A673 (cell line): Measurements from ENCODE around the gene CYBRD1. TPM values are rescaled to one million over a fixed set of nuclear protein-coding genes. Genes with fewer than 3 reads are reported as not detected.
A peak's percentile ranks its signal among the peaks of the same experiment; 100 is the strongest.

Experiments
- Bru-seq: library from RNA; stranded (reverse); fragments of 400-500 nt; gene quantifications from one replicate; lab custom pipeline; 2021; lab: Mats Ljungman, UMichigan
- BruChase-seq, 2 experiments: library from RNA; stranded (reverse); fragments of 400-500 nt; gene quantifications; one replicate each; lab custom pipeline; 2021; lab: Mats Ljungman, UMichigan
- BruUV-seq: library from RNA; stranded (reverse); fragments of 400-500 nt; replicated peaks from 2 replicates; lab custom pipeline; 2021; lab: Mats Ljungman, UMichigan
- CTCF ChIA-PET: fragments of 300-600 bp; sonication (Branson Sonifier 250); formaldehyde crosslinking; loops from one replicate; lab custom pipeline; 2022; ENCODE audit warnings: antibody characterized with exemption; lab: Charles Lee
- POLR2A ChIA-PET: fragments of 300-600 bp; sonication (Branson Sonifier 250); formaldehyde crosslinking; loops from one replicate; lab custom pipeline; 2022; ENCODE audit warnings: antibody characterized with exemption; ENCODE audit not compliant: low non-redundant PET; lab: Charles Lee
- DNase-seq: peaks from one replicate; pipeline ENCODE4 v3.0.0-alpha.2; 2015; ENCODE audit warnings: low spot score
- H3K27ac ChIP-seq: fragments of 200-600 bp; sonication (generic); 2 replicates; pipeline ENCODE4 v1.5.1; 2016; ENCODE audit warnings: mixed run types, low read depth, mild to moderate bottlenecking, mixed read lengths, antibody characterized with exemption, low read length; ENCODE audit not compliant: poor library complexity, severe bottlenecking
- H3K27me3 ChIP-seq: fragments of 200-600 bp; sonication (generic); replicated peaks from 2 replicates; pipeline ENCODE4 v1.6.1; 2017; ENCODE audit warnings: mixed run types, low read depth, mild to moderate bottlenecking, mixed read lengths, antibody characterized with exemption, low read length; ENCODE audit not compliant: insufficient read depth, poor library complexity
- H3K36me3 ChIP-seq: fragments of 200-600 bp; sonication (generic); 2 replicates; pipeline ENCODE4 v1.6.1; 2016; ENCODE audit warnings: mixed run types, mild to moderate bottlenecking, mixed read lengths, antibody characterized with exemption, low read length; ENCODE audit not compliant: insufficient read depth, poor library complexity, severe bottlenecking
- H3K4me1 ChIP-seq: fragments of 200-600 bp; sonication (generic); 2 replicates; pipeline ENCODE4 v1.6.1; 2017; ENCODE audit warnings: mixed run types, mild to moderate bottlenecking, mixed read lengths, antibody characterized with exemption, low read length; ENCODE audit not compliant: insufficient read depth, poor library complexity, severe bottlenecking
- H3K4me3 ChIP-seq: fragments of 200-600 bp; sonication (generic); 2 replicates; pipeline ENCODE4 v1.5.1; 2016; ENCODE audit warnings: low read depth, mixed run types, mild to moderate bottlenecking, mixed read lengths, low read length; ENCODE audit not compliant: poor library complexity, severe bottlenecking
- H3K9me3 ChIP-seq: fragments of 200-600 bp; sonication (generic); 2 replicates; pipeline ENCODE4 v1.6.1; 2016; ENCODE audit warnings: mixed run types, low read depth, mild to moderate bottlenecking, mixed read lengths, antibody characterized with exemption, low read length; ENCODE audit not compliant: poor library complexity, severe bottlenecking
- CTCF ChIP-seq: fragments of 300-800, 200-600 bp; sonication (generic); conservative IDR thresholded peaks from 2 replicates; pipeline ENCODE4 v1.5.1; 2017; ENCODE audit warnings: low read depth, mild to moderate bottlenecking, antibody characterized with exemption, low read length, moderate library complexity, mixed read lengths
- EZH2 ChIP-seq: fragments of 200-600 bp; sonication (generic); IDR thresholded peaks from 2 replicates; pipeline ENCODE4 v1.6.1; 2017; ENCODE audit warnings: borderline replicate concordance, low read depth, mild to moderate bottlenecking, mixed read lengths, antibody characterized with exemption, low read length; ENCODE audit not compliant: poor library complexity, severe bottlenecking
- intact Hi-C: fragments of 100-400 bp; cut with micrococcal nuclease; formaldehyde crosslinking; loops from one replicate; pipeline ENCODE4 v1.10.0; 2022; ENCODE audit not compliant: unreplicated experiment
- long read RNA-seq: library from polyadenylated mRNA; stranded (forward); transcript quantifications from one replicate; pipeline ENCODE4 v2.0.0, GENCODE V29; 2022
- total RNA-seq: library from RNA; stranded (reverse); gene quantifications from 2 replicates; pipeline ENCODE4 v1.2.3, GENCODE V29; 2021

Gene CYBRD1
- total RNA-seq (7.3 and 8.5 TPM in 2 replicates), Bru-seq, nascent RNA (percentile 47 among the genes with signal in this experiment), BruChase-seq, experiment 1, labeled RNA remaining after a 2-hour chase (percentile 56 among the genes with signal in this experiment), BruChase-seq, experiment 2, labeled RNA remaining after a 6-hour chase (percentile 55 among the genes with signal in this experiment)
- long read RNA-seq, full-length matches to known transcripts = 8 of 10 reads
- long read RNA-seq, partial matches to known transcripts = 0 of 10 reads
- long read RNA-seq, other reads (novel, unspliced or antisense) = 2 of 10 reads

- TF ChIP-seq EZH2 (no peak), CTCF (no peak)
- Histone ChIP-seq H3K27ac (peak within 1 kb of the TSS; percentile 50), H3K9me3 (no peaks in the 10 kb centered on the region), H3K27me3 (no peaks in the 10 kb centered on the region), H3K36me3 (no peaks in the 10 kb centered on the region), H3K4me1 (no peaks in the 10 kb centered on the region), H3K4me3 (peak within 1 kb of the TSS; percentile 66)
- intact Hi-C loops = no loop called here
- POLR2A ChIA-PET = no interaction called here
- BruUV-seq = no TSS peak
- CTCF ChIA-PET = no interaction called here
- DNase-seq = peak; percentile 24
Measured at GRCh38 chr2:171522052-171522787, at the start of gene CYBRD1. Gene CYBRD1, plus strand, starts transcription at chr2:171522474. Its CDS starts 72 bp downstream, at chr2:171522546.

- no peaks in the 10 kb centered on the region for H3K4me1 ChIP-seq
- H3K27ac ChIP-seq = no peak overlapping the region
- no TSS peak for BruUV-seq
- H3K27me3 ChIP-seq = no peaks in the 10 kb centered on the region
- H3K36me3 ChIP-seq = peaks cover 13% of the 10 kb centered on the region
- H3K4me3 ChIP-seq = no peak overlapping the region
- ChIA-PET POLR2A (no interaction called here), CTCF (no interaction called here)
- no peak for TF ChIP-seq EZH2
- TF ChIP-seq CTCF = no peak
- no peaks in the 10 kb centered on the region for H3K9me3 ChIP-seq
- intact Hi-C loops = no loop called here
- DNase-seq = no peak
Measured at GRCh38 chr2:171475979-171476378, 46.3 kb upstream of the CYBRD1 start.

GRCh38 chr2:171478345-171478744, 43.9 kb upstream of the CYBRD1 start:
- Histone ChIP-seq H3K4me3 (no peak overlapping the region), H3K27ac (no peak overlapping the region), H3K36me3 (peaks cover 17% of the 10 kb centered on the region), H3K4me1 (no peaks in the 10 kb centered on the region), H3K9me3 (no peaks in the 10 kb centered on the region), H3K27me3 (no peaks in the 10 kb centered on the region)
- TF ChIP-seq EZH2 (no peak), CTCF (no peak)
- no peak for DNase-seq
- BruUV-seq = no TSS peak
- intact Hi-C loops = no loop called here
- ChIA-PET CTCF (no interaction called here), POLR2A (no interaction called here)
